Dedifferentiated amniotic fluid mesenchymal stem cell (primary cell): Measurements from ENCODE around the gene KARS1.
A peak's percentile ranks its signal among the peaks of the same experiment; 100 is the strongest.

Experiments
- DNase-seq: peaks from one replicate; pipeline ENCODE4 v3.0.0-alpha.2; 2016; ENCODE audit errors: extremely low spot score

The KARS1 gene

DNA sequence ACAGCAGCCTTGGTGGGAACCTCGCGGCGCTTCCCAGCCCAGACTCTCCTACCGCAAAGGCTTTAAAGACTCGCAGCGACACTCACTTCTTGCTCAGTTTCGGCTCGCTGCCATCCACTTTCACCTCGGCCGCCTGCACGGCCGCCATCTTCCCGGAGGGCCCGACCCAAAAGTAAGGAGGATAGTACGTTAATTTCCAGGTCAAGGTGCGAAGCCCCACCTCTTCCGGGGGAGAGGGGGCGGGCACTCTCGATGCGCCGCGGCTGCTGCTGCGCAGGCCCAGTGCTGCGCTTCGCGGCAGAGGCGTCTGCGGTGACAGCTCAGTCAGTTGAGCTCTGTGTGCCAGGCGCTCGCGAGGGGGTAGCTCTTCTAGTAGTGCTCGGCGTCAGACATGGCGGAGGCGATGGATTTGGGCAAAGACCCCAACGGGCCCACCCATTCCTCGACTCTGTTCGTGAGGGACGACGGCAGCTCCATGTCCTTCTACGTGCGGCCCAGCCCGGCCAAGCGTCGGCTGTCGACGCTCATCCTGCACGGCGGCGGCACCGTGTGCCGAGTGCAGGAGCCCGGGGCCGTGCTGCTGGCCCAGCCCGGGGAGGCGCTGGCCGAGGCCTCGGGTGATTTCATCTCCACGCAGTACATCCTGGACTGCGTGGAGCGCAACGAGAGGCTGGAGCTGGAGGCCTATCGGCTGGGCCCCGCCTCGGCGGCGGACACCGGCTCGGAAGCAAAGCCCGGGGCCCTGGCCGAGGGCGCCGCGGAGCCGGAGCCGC is at the start of gene KARS1, which contains the start of gene TERF2IP:
KARS1 (minus strand) TSS at position 174 of the 773 bp plus-strand sequence; CDS start at position 148, 26 bp downstream.
TERF2IP (plus strand) TSS at position 282 of the 773 bp plus-strand sequence; CDS start at position 392, 110 bp downstream.
- DNase-seq = peak; percentile 88

DNA sequence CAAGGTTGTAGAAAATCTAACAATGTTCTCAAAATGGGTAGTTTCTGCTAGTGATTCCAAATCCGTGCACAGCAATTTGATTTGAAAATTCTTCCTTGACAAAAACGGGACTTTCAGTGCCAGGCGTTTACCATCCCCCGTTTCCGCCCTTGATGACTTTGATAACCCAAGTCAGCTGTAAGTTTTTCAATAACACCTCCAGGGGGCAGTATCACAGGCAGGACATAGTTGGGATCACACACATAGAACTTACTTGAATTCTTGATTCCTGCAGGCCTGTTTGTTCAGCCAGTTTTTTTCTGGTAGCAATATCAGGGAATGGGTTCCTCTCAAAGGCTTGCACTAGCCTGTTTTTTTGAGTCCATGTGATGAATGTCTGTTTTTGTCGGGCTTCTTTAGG is 48.2 kb upstream of the KARS1 start:
- no peak for DNase-seq

DNA sequence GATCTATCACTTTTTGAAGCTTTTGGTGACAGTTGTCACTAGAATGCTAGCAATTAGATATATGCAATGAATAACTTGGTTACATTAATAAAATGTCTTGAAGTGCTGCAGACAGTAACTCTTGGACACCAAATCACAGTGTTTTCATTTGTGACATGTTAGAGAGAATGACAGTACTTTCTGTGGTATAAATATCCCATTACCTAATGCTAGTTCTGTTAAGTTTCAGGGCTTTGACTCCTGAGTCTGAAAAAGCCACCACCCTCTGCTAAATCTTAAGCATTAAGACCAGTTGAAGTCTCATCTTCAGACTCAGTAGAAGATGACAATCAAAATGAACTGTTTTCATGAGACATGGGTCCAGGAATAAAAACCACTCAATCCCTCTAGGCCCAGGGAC is 39.9 kb upstream of the KARS1 start:
- DNase-seq = no peak

DNA sequence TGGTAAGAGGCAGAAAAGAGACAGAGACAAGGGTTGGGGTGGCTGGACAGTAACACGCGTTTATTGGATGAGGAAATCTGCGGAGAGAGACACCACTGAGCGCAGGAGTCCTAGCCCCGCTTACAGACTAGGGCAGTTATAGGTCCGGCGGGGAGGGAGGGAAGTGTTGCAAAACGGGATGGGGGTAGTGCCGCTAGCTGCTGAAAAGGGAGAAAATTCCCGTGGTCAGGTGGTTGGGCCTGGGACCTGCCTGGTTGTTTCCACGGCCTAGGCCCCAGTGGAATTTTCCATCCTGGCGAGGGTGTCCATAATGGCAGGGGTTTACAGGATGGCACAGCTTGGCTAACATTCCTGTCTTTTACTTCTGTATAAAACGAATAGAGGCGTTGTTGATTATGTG is 34.8 kb upstream of the KARS1 start:
- no peak for DNase-seq

DNA sequence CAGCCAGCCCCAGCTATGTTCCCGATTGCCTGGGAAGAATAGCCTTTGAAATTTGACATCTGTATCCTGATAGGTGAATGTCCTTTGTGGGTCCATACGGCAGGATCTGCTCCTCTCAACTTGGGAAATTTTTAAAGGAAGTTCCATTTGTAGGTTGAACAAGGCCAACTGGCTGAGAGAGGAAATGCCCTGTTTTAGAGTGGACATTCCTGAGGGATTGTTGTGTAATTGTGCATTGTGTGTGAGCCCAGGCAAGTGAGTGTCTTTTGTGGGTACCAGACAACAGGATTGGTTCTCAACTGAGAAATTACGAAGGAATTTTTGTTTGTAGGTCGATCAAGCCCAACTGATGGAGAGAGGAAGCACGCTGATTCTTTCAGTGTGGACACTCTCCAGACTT is 31.9 kb upstream of the KARS1 start:
- no peak for DNase-seq

DNA sequence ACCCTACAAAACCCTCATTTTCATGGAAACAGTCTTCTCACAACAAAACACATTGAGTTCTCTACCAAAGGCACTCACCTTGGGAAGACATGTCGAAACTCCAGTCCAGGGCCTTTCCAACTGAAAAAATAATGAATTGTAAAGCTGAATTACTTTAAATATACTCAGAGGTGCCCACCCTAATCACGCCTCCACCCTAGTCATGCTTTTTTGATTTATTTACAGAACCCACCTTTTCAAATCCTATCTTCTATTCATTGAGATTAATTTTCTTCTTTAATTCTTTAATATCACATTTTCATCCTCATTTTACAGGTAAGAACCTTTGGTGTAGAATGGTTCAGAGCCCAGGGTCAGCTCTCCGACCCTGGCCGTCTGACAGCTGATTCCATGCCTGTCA is 29.4 kb upstream of the KARS1 start, which contains the start of gene CPHXL2:
CPHXL2 (minus strand) TSS at position 101 of the 400 bp plus-strand sequence; CDS start at position 91, 10 bp downstream.
- DNase-seq = no peak

DNA sequence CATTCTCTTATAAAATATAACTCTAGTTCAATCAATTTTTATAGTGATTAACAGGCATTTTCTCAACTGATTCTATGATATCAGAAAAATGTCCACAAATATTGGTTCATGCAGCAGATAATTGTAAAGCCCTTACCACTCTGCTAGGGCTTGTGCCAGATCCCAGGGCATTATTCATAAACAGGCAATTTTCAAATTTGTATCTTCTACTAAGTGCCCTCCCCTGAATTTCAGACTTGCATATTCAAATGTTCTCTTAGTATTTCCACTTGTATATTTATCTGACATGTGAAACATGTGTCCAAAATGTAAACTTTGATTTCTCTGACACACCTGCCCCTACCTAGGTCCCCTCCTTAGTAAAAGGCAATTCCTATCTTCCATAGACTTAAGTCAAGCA is 20.0 kb upstream of the KARS1 start:
- DNase-seq = no peak

DNA sequence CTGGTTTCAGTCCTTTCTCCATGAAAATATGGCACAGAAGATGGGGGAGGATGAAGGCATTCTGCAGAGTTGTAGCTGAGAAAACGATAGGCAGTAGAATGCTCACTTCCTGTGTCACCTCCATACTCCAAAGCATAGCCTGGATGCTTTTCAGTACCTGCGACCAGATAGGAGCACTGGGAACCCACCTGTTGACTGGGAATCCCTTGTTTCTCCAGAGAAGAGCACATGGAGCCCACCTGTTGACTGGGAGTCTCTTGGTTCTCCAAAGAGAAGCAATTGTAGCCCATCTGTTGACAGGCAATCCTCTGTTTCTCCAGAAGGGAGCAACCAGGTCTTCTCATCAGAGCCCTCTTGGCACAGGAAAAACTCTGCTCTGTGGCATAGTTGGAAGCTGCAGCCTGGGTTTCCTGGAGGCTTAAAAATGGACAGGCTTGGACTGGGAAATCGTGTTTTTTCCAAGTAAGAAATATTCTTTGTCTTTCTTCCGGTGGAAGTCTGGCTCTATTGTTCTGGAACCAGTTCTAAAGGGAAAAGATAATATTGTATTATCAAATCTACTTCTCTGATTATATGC is 13.3 kb upstream of the KARS1 start:
- no peak for DNase-seq

DNA sequence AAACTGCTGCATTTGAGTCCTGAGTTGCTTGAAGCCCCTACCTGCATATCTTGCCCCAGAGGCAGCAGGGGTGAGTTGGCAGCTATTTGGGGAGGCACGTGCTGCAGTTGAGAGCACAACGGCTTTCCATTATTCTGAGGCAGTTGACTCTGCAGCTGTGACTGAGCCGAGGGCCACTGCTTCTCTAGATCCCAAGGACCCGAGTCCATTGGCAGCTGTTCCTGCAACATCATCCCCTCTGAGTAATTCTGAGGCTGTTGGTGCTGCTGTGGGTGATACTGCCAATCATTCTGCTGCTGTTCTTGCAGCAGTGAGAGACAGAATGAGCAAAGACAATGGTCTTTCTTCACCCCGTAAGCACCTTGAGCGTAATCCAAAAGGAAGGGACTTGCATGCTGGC is 12.9 kb upstream of the KARS1 start:
- DNase-seq = no peak

DNA sequence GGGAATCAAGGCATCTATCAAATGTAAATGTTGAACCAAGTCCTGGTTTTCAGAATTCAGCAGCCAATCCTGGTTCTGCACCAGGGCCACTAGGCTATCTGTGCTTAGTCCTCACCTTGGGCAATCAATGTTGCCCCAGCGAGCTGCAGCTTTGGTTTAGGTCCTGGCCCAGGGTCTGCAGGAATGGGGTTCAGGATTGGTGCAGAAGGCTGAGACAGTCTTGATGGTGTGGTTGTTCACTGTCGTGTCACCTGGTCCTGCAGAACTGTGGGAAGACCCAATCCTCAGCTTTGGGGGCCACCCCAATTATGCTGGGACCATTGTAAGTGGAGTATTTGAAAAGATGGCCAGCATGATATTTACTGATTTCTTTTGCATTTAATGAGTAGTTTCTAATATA is 10.7 kb upstream of the KARS1 start:
- no peak for DNase-seq

DNA sequence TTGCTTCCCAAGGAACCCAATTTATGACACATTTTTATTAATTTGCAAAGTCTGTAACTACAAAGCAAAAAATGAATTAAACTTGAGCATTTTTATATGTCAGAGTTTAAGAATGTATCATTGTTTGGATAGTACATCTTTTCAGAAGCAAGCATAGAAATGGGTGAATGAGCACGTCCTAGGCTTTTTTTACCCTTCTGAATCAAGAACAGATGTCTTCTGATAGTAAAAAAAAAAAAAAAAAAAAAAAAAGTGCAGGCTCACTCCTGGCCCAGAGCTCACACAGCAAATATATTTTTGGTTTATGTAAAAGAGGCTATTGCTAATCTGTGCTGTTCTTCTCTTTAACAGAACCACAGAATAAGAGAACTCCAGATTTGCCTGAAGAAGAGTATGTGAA is 6.5 kb upstream of the KARS1 start:
- peak; percentile 79 for DNase-seq

DNA sequence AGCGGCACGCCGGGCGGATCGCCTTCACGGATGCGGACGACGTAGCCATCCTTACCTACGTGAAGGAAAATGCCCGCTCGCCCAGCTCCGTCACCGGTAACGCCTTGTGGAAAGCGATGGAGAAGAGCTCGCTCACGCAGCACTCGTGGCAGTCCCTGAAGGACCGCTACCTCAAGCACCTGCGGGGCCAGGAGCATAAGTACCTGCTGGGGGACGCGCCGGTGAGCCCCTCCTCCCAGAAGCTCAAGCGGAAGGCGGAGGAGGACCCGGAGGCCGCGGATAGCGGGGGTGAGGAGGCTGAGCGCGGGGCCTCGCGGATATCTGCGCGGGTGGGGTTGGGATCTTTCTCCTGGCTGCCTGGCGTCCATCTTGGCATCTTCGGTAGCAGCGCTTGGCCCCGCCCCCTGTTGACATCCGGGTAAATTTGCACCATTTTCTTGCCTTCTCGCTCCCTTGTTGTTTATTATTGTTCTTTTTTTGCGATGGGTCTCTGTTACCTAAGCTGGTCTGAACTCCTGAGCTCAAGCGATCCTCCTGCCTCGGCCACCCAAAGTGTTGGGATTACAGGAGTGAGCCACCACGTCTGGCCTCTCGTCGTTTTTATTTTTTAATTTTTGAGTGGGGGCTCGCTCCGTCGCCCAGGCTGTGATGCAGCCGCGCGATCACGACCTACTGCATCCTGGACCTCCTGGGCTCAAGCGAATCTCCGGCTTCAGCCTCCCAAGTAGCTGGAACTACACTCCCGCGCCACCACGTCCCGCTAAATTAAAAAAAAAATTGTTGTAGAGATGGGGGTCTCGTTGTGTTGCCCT is 1.0 kb upstream of the KARS1 start:
- DNase-seq = peak; percentile 76

DNA sequence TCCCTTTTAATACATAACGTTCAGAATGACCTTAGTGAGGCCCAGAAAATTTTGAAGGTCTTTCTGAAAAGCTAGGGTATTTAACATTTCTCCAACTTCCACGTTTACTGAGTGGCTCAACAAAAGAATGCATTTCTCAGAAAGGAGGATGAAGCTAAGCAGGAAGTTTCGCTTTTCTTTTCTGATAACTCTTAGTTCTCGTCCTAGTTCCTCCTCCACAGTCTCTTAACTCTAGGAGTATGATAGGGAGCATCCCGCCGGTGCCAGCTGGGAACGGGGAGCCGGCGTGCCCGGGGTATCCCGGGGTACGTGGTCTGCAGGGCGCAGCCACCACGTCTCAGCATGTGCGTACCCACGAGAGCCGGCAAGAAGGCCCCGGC is 363 bp downstream of the KARS1 start:
- DNase-seq = no peak

DNA sequence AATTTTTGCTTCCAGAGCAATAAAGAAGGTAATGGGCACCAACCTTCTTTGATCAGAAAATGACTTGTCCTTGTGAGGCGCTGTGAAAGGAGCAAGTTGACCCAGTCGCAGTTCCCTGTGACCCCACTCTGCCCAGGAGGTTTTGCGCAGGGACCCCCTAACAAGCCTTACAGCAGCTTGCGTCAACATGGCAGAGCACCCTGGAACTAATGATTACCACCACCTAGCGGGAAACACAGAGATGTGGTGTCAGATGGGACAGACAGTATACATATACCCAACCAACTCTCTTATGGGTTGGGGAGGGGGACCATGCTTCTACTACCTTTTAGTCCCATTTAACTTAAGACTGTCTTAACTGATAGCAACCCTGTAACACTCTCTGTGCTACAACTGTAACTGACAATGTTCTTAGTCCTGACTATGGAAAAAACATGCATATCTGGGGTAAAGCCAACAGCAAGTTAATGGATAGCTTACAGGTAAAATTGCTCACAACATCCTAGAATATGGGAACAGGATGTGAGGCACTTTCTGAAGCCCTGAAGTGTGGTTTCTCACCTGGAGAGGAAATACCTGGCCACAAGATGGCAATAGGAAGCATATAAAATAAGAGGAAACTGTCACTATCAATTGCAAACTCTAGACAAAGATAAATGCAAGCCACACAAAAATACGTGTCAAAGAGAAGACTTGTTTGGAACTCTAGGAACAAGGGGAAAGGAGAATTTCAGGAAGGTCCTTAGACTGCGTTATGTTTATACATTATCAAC is 3.0 kb downstream of the KARS1 start:
- DNase-seq = no peak

DNA sequence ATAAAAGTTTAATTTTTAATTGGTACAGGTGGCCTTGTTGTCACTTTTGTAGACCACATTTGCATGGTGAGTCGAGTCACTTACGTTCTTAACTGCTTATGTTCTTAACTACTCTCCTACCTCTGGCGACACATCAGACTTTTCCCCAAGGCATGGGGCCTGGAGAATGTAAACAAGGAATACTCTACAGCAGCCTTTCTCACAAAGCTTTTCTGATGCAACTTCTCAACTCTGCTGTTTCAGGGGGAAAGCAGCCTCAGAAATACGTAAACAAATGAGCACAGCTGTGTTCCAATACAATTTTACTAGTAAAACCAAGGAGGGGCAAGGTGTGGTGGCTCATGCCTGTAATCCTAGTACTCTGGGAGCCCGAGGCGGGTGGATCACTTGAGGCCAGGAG is 6.9 kb downstream of the KARS1 start:
- DNase-seq = no peak

DNA sequence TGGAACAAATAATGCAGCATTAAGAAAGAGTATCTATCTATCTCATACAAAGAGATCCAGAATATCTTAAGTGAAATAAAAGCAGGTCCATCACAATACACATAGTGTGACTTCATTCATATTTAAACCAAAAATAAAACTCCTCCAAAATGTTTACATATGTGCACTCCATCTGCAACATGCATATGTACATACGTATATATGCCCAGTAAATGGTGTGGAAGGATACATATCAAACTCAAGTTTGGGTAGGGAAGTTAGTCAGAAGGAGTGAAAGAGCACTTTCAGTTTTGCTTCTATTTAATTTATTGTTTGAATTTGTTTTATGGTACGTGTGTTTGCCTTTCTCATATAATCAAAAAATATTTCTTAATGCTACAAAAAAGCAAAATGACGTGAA is 12.4 kb downstream of the KARS1 start:
- no peak for DNase-seq

DNA sequence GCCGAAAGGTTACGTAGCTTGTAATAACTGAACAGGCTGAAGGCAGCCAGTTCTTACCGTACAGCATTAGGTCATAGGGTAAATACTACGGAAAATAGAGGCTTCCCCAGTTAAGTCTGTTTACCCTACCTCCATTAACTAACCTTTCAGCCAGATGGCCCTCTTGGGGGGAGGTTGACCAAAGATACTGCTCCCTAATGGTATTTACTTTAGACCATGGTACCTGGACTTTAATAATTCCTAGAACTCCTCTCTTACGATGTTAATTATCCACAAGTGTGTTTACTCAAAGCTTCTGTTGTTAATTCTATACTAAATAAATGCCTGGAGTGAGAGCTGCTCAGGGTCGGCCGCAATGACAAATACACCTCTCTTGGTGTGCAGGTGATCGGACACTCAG is 14.6 kb downstream of the KARS1 start:
- no peak for DNase-seq

DNA sequence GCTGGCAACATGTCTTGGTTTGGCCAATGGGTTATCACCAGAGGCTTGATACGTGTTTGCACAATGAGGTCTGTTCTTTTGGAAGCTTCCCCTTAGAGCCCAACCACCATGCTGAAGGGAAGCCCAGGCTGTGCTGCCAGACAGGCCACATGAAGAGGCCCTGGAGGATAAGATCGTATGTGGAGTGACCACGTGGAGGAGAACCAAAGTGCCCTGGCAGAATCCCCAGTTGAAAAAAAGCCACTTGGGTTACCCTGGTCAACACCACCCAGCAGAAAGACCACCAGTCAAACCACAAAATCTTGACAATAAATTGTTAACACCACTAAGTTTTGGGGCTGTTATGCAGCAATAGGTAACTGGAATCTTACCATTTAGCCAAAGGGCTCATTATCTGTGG is 17.4 kb downstream of the KARS1 start:
- DNase-seq = no peak

DNA sequence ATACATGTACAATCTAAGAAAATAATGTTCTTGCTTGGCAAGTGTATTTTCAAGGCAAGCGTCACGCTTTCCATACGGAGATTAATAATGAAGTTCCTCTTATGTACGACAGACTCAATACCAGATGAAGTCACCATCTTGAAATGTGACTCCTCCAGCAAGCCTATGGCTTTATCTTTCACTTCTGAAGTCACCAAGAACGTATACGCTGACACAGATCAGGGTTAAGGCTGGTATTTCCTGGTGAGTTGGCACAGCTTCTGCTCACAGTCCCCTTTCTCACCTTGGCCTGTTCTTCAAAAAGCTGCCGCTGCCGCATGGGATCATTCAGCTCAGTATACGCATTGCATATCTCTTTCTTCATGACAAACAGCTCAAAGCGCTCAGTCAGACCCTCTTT is 18.3 kb downstream of the KARS1 start:
- no peak for DNase-seq

DNA sequence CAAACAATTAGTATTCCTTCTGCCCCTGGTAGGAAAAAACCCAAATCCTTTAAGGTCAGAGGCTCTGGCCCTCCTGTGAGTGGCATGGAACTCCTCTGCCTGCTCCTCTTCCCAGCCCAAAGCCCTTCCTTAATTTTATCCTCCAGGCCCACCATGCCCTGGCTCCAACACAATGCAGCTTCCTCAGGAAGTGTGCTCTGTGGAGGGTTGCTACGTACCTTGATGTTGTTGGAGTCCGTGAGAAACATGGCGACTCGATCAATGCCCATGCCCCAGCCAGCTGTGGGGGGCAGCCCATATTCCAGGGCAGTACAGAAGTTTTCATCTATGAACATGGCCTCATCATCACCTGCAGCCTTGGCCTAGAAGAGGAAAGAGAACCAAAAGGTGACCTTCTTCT is 19.1 kb downstream of the KARS1 start:
- DNase-seq = no peak

DNA sequence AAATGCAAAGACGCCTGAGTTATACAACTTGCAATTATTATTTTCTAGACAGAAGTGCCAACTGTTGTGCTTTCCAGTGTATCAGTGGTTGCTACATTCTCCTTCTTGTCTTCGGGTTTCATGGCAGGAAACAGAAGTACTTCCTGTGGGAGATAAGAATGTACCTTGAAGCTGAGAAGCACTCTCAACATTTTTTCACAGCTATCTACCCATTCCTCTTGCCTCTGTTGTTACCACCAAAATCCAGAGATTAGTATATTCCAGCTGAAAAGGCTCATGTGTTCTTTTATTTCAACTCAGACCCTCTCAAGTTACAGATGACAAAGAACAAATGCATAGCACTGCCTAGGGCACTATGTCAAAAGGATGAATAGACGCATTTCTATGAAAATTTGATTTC is 19.6 kb downstream of the KARS1 start:
- DNase-seq = no peak

DNA sequence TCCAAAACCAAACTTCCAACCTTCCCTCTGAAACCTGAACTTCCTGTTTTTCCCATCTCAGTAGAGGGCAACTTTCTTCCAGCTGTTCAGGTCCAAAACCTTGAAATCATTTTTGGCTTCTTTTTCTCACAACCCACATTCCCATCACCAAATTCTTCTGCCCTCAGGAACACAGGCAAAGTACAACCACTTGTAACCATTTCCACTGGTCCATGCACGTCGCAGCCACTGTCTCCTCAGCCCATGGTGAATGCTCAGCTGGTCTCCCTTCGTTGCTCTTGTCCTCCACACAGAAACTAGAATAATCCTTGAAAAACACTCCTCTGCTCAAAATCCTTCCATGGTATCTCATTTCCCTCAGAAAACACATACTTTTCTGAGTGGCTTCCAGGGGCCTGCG is 20.7 kb downstream of the KARS1 start:
- DNase-seq = no peak
